Stimulated activated CD4-positive, alpha-beta T cell treated with anti-CD3 and anti-CD28 coated beads, Interleukin-15, amount 100 ng/mL, for 24 hours (primary cell): ENCODE results near the gene HIVEP2.

Experiments used
- DNase-seq: peaks from one replicate; pipeline ENCODE4 v3.0.0-alpha.2; 2020

The HIVEP2 gene

DNA sequence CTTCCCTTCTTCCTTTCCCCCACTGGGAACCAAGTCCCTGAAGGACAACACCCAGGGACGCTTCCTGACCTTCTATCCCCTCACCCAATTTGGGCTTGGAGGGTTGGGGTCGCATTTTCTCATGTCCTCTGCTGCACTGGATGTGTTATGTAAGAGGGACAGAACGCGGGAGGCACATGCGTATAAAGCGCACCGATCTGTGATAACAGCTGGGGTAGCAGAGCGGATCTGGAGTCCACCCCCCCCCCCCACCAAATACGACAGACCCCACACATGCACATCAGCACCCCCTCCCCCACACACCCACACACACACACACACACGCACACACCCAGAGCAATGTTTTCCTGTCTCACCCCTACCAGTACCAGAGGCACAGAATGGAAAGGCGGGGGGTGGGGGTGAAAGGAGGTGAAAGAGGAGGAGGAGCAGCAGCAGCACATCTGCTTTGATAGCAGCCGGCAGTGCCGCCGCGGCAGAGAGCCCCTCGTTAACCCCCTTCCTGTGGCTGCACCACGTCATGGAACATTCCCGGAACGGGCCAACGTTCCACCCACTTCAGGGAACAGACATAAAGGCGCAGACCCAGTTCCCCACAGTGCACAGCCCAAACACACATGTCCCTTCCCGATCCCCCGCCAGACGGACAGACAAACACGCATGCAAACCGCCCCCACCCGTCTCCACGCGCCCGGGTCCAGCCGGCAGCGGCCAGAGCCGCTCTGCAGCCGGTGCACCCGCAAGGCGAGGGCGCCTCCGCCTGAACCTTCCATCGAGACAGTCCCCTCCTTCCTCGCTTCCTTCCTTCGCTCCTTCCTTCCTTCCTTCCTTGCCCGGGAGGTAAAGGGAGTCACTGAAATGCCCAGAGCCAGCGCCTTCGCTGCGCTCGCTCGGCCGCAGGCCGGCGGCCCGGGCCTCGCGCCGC is 590 bp downstream of the HIVEP2 start:
- peak; percentile 95 for DNase-seq

DNA sequence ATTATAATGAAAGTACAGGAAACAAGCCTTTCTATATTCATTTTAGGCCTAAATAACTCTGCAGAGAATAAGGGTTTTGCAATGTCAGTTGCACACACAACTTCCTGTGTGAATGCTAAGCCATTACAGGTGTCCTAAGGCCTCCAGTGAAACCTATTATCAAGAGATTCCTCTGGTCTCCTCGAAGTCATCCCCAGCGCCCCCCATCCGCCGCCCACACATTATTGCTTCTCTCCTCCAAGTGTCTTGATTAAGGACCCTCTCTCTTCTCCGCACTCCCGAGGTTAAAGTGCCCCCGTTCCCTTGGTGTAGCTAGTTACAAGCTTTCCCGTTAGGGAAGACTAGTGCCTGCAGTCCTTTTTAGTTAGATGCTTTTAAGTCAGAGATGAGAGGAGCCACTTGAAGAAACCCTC is 1.3 kb downstream of the HIVEP2 start:
- peak; percentile 46 for DNase-seq

DNA sequence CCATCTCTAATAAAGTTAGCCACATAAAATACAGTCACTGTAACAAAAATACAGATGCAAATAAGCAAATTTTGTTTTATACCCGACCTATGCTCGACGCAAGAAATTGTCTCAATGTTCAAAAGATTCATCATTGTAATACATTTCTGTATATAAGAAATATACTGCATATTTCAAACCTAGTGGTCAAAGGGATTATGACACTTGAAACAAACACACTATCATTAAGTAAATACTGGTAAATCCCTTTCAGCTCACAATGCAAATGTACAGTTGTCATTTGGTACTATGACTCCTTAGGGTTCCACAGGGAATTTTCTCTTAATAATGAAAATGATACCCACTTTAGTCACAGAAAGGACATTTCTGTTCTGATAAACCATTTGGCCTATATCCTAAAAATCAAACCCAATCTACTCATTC is 2.2 kb downstream of the HIVEP2 start:
- no peak for DNase-seq

DNA sequence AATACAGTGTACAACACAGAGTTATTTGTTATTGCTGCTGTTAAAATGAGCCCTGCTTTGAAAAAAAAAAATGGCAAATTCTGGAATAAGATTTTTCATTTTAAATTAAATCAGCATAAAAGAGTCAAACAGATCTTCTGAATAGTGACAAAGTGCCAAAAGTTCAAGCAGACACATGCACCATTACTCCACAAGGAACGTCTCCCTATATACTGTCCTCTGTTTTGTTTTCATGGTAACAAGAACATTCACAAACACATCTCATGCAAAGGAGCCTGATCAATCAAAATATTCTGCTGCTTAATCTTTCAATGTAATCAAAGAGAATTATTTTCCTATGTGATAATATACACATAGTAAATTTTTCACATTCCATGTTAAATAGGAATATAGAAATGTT is 2.7 kb downstream of the HIVEP2 start:
- no peak for DNase-seq

DNA sequence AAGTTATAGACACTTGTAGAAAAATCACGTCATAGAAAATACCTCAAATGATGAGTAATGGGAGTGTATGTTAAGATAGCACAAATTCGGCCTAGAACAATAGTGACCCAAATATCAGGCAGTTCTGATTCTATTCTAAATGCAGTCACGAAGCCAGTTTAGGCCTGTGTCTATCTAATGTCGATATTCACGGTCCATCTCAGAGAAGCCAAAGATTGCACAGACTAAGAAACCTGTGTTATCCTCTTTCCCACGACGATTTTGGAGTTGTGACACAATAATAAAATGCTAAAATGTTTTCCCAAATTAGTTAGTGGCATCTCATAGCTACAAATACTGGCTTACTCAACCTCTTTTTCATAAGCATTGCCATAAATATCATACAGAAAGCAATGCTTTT is 4.0 kb downstream of the HIVEP2 start:
- DNase-seq = no peak

DNA sequence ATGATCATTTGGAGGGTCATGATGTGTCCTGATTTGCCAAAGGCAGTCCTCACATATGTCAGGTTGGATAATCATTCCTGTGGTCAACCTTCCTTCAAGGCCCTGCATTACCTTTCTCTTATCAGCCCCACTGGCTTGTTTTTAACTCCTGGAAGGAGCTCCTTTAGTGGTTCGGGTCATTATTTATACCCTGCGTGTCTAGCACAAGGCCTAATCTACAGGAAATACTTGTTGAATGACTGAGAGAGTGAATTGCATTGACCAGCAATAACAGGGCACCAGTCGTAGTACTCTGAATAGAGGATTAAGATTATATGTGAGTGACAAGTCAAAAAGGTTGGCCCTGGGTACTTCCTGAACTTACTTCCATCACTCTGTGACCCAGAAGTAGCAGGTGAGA is 4.5 kb downstream of the HIVEP2 start:
- DNase-seq = no peak

DNA sequence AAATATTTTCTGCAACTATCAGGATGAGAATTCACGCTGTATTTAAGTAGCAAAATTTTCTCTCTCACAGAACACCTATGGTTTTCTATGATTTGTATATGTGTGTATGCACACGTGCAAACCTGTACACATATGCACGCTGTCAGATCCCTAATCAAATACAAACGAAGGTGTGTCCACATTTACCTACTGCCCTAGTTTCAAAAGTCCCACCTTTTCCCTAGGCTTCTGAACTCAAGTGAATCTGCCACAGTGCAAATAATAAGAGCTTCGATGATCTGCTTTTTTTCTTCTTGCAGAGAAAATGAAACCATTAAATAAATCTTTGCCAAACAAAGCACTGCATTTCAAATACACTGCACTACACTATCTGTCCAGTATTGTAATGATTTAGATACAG is 6.5 kb downstream of the HIVEP2 start:
- DNase-seq = no peak

DNA sequence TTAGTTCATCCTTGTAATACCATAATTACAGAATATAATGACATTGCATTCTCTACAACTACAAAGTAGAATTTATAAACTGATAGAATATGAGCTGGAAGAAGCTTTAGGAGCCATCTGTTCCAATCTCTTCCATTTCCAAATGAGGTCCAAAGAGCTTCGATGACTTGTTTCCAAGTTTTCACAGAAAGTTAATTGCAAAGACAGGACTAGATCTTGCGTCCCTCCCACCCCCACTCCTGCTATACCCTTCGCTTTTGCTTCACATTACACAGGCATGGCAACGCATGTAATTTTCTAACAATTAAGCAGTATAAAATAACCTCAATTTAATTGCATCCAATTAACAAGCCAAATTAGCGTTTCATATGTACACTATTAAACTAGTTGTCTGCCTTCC is 7.0 kb downstream of the HIVEP2 start:
- no peak for DNase-seq

DNA sequence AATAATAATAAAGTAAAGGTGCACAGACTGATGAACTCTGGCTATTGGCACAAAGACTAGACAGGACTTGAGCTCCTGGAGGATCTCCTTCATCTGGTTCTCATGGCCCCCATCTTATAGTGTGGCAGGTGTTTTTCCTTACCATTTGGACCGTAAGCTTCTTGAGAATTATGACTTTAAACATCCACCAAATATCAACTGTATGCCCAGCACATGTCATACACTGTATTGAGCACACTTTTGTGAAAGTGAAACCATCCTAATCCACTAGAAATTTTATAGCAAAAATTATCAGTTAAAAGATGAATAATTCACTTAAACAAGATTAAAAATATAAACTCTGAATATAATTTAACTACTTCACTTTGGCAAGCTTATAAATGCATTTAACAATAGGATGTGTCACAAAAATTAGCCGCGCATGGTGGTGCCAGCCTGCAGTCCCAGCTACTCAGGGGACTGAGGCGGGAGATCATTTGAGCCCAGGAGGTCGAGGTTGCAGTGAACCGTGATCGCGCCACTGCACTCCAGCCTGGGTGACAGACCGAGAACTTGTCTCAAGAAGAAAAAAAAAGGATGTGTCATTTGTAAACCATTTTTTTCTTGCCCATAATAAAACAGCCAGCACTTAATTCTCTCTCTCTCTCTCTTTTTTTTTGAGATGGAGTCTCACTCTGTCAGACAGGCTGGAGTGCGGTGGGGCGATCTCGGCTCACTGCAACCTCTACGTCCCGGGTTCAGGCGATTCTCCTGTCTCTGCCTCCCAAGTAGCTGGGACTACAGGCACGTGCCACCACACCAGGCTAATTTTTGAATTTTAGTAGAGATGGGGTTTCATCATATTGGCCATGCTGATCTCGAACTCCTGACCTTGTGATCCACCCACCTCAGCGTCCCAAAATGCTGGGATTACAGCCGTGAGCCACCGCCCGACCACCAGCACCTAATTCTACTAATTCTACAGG is 9.1 kb downstream of the HIVEP2 start:
- peak; percentile 44 for DNase-seq

DNA sequence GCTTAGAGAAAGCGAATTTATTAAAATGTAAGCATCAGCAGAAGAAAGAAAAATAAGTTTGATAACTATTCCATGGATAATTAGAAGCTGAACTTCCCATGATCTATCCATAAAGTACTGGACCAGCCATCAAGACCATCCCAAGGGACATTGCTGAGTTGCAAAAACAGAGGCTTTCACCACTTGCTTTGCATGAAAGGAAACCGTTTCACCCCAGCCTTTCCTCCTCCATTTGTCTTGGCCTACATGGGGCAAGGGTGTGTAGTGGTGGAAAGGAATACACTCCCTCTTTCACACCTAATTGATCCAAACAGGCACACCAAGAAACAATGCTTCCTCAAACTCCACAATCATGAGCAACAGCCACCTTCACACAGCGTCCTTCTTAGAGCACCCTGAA is 10.4 kb downstream of the HIVEP2 start:
- no peak for DNase-seq

DNA sequence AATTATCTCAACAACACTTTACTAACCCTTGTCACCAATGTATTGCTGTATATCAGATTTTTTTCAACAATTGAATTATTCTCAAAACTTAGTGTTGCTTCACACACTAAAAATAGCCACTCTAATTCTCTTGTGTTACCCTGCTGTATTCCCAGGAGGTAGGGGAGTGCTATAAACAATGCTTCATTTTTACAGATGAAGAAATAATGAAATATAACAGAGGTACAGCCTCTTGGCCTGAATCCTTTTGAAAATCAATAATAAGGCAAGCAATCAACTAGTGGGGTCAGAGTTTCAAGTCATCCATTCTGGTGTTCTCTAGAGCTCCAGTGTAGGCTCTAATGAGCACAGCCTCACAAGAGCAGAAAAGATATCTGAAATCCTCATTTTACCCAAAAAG is 10.9 kb downstream of the HIVEP2 start:
- no peak for DNase-seq

DNA sequence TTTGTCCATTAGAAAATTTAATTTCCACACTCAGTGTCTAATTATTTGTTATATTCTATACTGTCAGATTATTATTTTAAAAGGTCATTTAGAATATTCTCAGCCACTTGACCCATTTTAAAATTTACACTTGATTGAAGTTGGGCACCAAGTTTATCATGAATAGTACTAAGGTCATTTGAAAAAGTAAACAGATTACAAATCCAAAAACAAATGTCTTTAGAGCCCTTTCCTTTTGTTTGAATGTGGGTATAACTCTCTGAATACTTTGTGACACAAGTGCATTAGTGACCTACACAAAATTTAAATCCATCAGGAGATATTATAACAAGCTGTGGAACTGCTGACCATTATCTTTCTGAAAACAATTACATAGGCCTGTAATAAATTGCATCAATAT is 11.3 kb downstream of the HIVEP2 start:
- no peak for DNase-seq

DNA sequence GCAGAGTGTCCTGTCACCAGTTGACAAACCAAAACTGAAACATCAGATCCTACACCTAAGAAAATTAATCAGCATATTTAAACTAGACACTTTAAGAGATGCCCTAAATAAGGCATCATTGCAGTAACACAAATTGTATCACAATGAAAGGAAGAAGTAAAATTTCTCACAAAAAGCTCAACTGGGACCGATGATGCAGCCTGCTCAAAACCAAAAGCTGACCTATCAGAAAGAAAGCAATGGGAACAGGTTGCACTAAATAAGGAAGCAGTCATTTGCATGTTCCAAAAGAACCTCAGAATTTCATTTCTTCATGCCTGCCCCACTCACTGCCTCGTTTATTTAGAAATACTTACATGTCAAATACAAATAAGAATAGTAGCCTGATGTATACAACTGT is 12.1 kb downstream of the HIVEP2 start:
- DNase-seq = no peak

DNA sequence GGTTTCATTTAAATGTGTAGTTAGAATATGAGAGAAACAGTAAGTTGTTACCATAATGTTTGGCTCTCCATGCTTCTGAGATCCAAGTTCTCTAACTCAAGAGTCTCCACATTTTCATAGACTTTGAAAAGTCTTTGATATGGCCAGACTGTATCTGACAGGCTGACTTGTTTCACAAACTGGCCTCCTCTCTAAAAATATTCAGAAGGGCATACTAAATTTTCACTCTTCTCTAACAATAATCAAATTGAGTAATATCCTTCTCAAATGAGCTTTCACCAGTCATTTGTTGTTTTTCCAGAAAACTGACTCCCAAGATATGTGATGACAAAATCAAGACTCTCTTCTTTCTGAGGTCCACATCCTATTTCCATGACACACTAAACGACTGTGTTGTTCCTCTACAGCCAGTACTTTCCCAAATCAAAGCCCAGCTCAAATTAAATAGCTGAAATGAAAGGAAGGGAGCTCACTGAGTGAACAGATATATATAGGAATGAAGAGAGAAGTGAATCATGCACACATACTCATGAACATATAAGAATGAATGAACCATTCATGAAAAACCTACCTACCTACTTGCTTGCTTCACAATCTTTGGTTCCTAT is 15.1 kb downstream of the HIVEP2 start:
- DNase-seq = no peak

DNA sequence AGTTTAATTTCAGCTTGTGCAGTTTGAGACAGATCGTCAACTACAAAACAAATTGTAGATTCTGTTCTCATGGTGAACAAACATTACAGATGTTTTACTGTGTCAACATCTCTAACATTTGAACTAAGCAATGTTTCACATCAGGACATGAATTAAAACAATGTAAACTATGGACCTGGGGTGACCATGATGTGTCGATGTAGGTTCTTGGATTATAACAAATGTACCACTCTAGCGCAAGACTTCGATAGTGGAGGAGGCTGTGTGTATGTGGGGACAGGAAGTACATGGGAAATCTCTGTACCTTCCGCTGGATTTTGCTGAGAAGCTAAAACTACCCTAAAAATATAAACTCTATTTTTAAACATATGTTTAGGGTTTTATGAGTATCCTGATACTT is 17.1 kb downstream of the HIVEP2 start:
- DNase-seq = no peak

DNA sequence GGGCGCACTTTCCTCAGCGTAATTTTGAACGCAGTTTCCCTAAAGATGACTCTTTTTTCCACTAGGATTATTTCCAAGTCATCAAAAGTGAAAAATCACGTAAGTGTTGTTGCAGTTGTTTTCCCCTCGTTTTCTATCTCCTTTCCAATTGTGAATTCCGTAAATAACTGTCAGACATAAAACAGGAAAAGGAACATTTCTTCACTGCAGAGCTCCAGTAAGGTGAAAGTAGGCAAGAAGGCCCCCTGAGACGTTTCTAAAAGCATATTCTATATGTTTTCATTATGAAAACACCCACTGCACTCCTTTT is 17.8 kb downstream of the HIVEP2 start:
- DNase-seq = no peak

DNA sequence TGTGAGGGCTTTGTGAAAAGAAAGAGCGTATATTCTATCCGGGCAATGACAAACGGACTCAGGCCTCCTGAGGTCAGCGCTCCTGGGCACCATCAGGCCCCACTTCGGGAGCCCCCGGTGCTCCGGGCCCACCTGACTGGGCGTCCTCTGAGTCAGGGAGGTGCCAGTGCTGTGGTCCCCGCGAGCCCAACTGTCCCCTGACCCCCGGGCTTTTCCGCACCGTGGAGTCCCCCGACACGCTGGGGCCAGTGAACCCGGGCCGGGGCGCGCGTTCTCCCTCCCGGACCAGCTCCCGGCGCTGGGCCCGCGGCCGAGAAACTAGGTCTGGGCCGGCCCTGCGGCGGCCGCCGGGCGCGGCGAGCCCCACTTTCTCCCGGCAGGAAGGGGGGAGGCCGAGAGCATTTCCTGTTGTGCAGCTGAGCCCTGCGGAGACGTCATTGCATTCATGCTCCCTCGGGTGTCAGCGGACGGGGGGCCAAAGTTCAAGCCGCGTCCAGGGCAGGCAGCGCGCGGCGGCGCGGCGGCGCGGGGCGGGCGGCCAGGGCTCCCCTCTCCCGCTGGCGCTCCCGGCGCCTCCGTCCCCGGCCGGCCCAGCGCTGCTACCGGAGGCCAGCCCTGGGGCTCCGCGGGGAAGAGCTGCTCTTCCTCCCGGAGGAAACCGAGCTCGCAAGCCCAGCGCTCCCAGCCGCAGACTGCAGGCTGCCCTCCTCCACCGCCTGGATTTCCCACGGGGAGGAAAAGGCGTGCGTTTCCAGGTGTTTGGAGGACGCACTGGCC is 18.3 kb downstream of the HIVEP2 start:
- DNase-seq = peak; percentile 73

DNA sequence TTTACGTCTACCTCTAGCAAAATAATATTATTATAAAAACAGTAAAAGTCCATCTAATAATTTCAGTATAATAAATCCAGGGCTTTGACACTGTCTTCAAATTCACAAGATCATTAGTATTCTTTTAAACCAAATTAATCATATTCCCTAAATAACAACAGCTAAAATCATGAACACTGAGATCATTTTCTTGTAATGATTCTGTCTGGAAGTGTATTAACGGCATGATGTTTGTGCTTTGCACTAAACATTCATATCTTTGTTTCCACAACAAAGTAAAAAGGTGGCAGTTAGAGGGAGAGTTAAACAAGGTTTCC is 18.8 kb downstream of the HIVEP2 start:
- DNase-seq = no peak

DNA sequence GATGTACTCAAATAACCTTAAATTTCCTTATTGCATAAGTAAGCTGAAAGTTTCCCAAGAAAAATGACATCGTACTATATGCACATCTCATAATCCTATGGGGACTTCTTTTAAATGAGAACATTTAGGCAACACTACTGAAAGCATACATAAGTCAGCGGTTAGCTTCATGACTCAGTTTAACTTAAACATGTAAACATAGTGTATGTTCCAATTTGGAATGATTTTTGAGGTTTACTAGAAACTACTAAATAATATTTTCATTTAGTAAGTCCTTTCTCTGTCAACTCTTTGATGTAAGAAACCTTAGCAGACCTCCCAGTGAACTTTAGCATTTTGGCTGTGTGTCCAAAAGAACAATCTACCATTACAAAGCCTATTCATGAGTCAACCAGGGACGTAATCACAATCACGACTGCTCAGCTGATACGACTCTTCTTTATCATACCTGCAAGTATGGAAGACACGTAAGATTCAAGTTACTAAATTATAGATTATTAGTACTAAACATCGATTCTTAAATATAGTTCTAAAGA is 19.3 kb downstream of the HIVEP2 start:
- no peak for DNase-seq

DNA sequence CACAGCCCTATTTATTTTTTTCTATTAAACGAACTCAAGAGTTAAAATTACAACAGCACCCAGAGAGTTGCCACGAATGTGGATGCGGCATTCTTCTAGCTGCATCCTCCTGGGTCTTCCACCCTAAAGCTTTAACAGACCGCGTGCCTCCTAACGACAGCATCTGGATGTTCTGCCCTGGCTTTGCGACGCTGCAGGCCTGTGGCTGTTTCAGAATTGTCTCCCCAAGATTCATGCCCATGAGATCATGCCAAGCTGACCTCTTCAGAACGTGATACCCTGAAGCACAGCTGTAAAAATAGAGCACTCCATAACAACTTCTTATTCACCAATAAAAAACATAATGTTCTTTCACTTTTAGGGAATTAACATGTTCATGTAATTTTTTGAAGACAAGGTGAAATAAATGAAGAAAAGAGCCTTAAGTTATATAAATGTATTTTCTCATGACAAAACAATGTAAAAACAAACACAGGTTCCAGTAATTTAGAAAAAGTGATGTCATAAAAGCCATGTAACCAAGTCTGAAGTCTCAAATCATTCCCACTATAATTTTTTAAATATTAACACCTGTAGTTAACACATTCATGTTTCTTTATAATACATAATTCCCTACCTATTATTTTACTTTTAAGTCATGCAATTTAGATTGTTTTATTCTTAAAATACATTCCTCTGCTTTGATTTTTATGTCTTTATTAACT is 26.5 kb downstream of the HIVEP2 start:
- no peak for DNase-seq

DNA sequence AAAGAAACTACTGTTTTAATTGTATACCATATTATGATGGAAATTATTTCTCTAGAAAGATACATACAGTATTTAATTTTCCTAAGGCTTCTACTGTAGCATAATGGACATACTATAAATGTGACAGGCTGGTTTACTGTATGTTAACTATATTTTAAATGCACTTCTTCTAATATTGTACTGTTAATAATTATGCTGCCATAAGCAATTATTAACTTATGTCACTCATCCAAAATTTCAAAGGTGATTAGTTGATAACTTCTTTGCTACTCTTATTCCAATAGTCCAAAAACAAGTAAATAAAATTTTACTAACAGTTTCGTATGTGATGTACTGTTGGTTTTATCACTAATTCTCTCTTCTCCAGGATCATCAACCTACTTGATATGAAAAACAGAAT is 28.1 kb downstream of the HIVEP2 start:
- no peak for DNase-seq
